ENCODE data around the gene ZNF549. TPM values are rescaled to one million over a fixed set of nuclear protein-coding genes. Genes with fewer than 3 reads are reported as not detected.
A peak's percentile ranks its signal among the peaks of the same experiment; 100 is the strongest.

The ZNF549 gene
- total and polyA plus RNA-seq, 4 experiments from 2014 or later = 8.0 to 21.8 (median 14.8) TPM

GRCh38 chr19:57560049-57560491, 32.9 kb downstream of the ZNF549 start:
- peak overlapping the region; percentile 91 to 99 (median 98) for H3K4me3 Mint-ChIP-seq
- Histone ChIP-seq H3K4me1 (ENCODE audit: insufficient read depth, low read length) (peaks cover 22% of the 10 kb centered on the region), H3K27ac (ENCODE audit: low read depth, low read length) (peak overlapping the region; percentile 63), H3K9me3 (ENCODE audit: control insufficient read depth in 1 of 2, low read length in 2 of 2) (peaks cover 0 to 3% of the 10 kb centered on the region in 2 donors), H3K27me3 (ENCODE audit: insufficient read depth, low read length) (no peaks in the 10 kb centered on the region), H3K36me3 (ENCODE audit: insufficient read depth, low read length) (peaks cover 13% of the 10 kb centered on the region), H3K4me3 (ENCODE audit: low read length in 2 of 2) (peak overlapping the region; percentile 37 to 84)
- peaks cover 46 to 47% of the 10 kb centered on the region in 2 donors for H3K36me3 Mint-ChIP-seq
- H3K27ac Mint-ChIP-seq = peak overlapping the region; percentile 70 to 97 (median 95)
- intact Hi-C loops (cut with micrococcal nuclease) = loop anchor here (10.0 kb wide), 1 partner anchor 455 kb away; no protein-coding TSS in a partner anchor
- ChIA-PET CTCF (ENCODE audit: partially characterized antibody) (no interaction called here), POLR2A (ENCODE audit: partially characterized antibody) (interaction anchor here (0.9 to 1.9 kb wide), 2 partner anchors 33 to 125 kb away, joined by 3 to 5 read pairs (median 3); partner anchors contain the start of genes ZNF549 and ZNF749)
- peaks cover 2 to 54% (median 46%) of the 10 kb centered on the region in 8 donors for H3K9me3 Mint-ChIP-seq
- H3K27me3 Mint-ChIP-seq = peaks cover 0 to 1% of the 10 kb centered on the region in 2 donors
- H3K4me1 Mint-ChIP-seq = peaks cover 20 to 42% (median 29%) of the 10 kb centered on the region in 4 donors
- no peak for DNase-seq

- DNase-seq = no peak
- H3K4me1 Mint-ChIP-seq = peaks cover 11 to 24% (median 18%) of the 10 kb centered on the region in 4 donors
- CTCF ChIA-PET (ENCODE audit: partially characterized antibody) = no interaction called here
- H3K9me3 Mint-ChIP-seq = peaks cover 3 to 80% (median 72%) of the 10 kb centered on the region in 8 donors
- no peak overlapping the region for H3K4me3 ChIP-seq (ENCODE audit: low read length in 2 of 2)
- intact Hi-C loops (cut with micrococcal nuclease) = loop anchor here (10.0 kb wide), 1 partner anchor 459 kb away; no protein-coding TSS in a partner anchor
- H3K27me3 Mint-ChIP-seq = peaks cover 0 to 1% of the 10 kb centered on the region in 2 donors
- H3K27ac ChIP-seq (ENCODE audit: low read depth, low read length) = no peak overlapping the region
- POLR2A ChIA-PET (ENCODE audit: partially characterized antibody) = no interaction called here
- H3K4me3 Mint-ChIP-seq = no peak overlapping the region
- H3K9me3 ChIP-seq (ENCODE audit: control insufficient read depth in 1 of 2, low read length in 2 of 2) = peaks cover 11 to 35% of the 10 kb centered on the region in 2 donors
- H3K36me3 Mint-ChIP-seq = peaks cover 27 to 37% of the 10 kb centered on the region in 2 donors
- no peaks in the 10 kb centered on the region for H3K27me3 ChIP-seq (ENCODE audit: insufficient read depth, low read length)
- no peak overlapping the region for H3K27ac Mint-ChIP-seq
- H3K36me3 ChIP-seq (ENCODE audit: insufficient read depth, low read length) = no peaks in the 10 kb centered on the region
- H3K4me1 ChIP-seq (ENCODE audit: insufficient read depth, low read length) = peaks cover 13% of the 10 kb centered on the region
Measured at GRCh38 chr19:57563547-57563946, 36.4 kb downstream of the ZNF549 start.

- Mint-ChIP-seq H3K9me3 (peaks cover 0 to 96% (median 90%) of the 10 kb centered on the region in 8 donors), H3K4me3 (no peak overlapping the region), H3K27me3 (no peaks in the 10 kb centered on the region), H3K27ac (no peak overlapping the region), H3K36me3 (peaks cover 15 to 35% of the 10 kb centered on the region in 2 donors), H3K4me1 (no peaks in the 10 kb centered on the region)
- no peaks in the 10 kb centered on the region for H3K27me3 ChIP-seq (ENCODE audit: insufficient read depth, low read length)
- no peak overlapping the region for H3K27ac ChIP-seq (ENCODE audit: low read depth, low read length)
- no peaks in the 10 kb centered on the region for H3K36me3 ChIP-seq (ENCODE audit: insufficient read depth, low read length)
- no peaks in the 10 kb centered on the region for H3K4me1 ChIP-seq (ENCODE audit: insufficient read depth, low read length)
- H3K4me3 ChIP-seq (ENCODE audit: low read length in 2 of 2) = no peak overlapping the region
- peaks cover 11 to 60% of the 10 kb centered on the region in 2 donors for H3K9me3 ChIP-seq (ENCODE audit: control insufficient read depth in 1 of 2, low read length in 2 of 2)
- POLR2A ChIA-PET (ENCODE audit: partially characterized antibody) = no interaction called here
- CTCF ChIA-PET (ENCODE audit: partially characterized antibody) = no interaction called here
- intact Hi-C loops (cut with micrococcal nuclease) = loop anchor here (10.0 kb wide), 1 partner anchor 462 kb away; no protein-coding TSS in a partner anchor
- no peak for DNase-seq
Measured at GRCh38 chr19:57566396-57567265, 39.5 kb downstream of the ZNF549 start.

- no peak overlapping the region for H3K4me3 Mint-ChIP-seq
- no peaks in the 10 kb centered on the region for H3K4me1 Mint-ChIP-seq
- no peak overlapping the region for H3K27ac Mint-ChIP-seq
- H3K36me3 Mint-ChIP-seq = peaks cover 42 to 63% of the 10 kb centered on the region in 2 donors
- H3K27ac ChIP-seq (ENCODE audit: low read depth, low read length) = no peak overlapping the region
- peaks cover 0 to 97% (median 92%) of the 10 kb centered on the region in 8 donors for H3K9me3 Mint-ChIP-seq
- CTCF ChIA-PET (ENCODE audit: partially characterized antibody) = no interaction called here
- H3K4me1 ChIP-seq (ENCODE audit: insufficient read depth, low read length) = no peaks in the 10 kb centered on the region
- no peak overlapping the region for H3K4me3 ChIP-seq (ENCODE audit: low read length in 2 of 2)
- no peaks in the 10 kb centered on the region for H3K27me3 ChIP-seq (ENCODE audit: insufficient read depth, low read length)
- no peaks in the 10 kb centered on the region for H3K27me3 Mint-ChIP-seq
- no peak for DNase-seq
- H3K36me3 ChIP-seq (ENCODE audit: insufficient read depth, low read length) = peaks cover 31% of the 10 kb centered on the region
- intact Hi-C loops (cut with micrococcal nuclease) = no loop called here
- peaks cover 5 to 91% of the 10 kb centered on the region in 2 donors for H3K9me3 ChIP-seq (ENCODE audit: control insufficient read depth in 1 of 2, low read length in 2 of 2)
- POLR2A ChIA-PET (ENCODE audit: partially characterized antibody) = no interaction called here
Measured at GRCh38 chr19:57570707-57571106, 43.6 kb downstream of the ZNF549 start.

GRCh38 chr19:57572415-57572947, 45.3 kb downstream of the ZNF549 start:
- Histone ChIP-seq H3K36me3 (ENCODE audit: insufficient read depth, low read length) (peaks cover 39% of the 10 kb centered on the region), H3K9me3 (ENCODE audit: control insufficient read depth in 1 of 2, low read length in 2 of 2) (peaks cover 2 to 84% of the 10 kb centered on the region in 2 donors), H3K27ac (ENCODE audit: low read depth, low read length) (no peak overlapping the region), H3K4me3 (ENCODE audit: low read length in 2 of 2) (no peak overlapping the region), H3K4me1 (ENCODE audit: insufficient read depth, low read length) (peaks cover 2% of the 10 kb centered on the region), H3K27me3 (ENCODE audit: insufficient read depth, low read length) (no peaks in the 10 kb centered on the region)
- Mint-ChIP-seq H3K27me3 (no peaks in the 10 kb centered on the region), H3K9me3 (peaks cover 7 to 94% (median 92%) of the 10 kb centered on the region in 8 donors), H3K4me3 (no peak overlapping the region), H3K36me3 (peaks cover 56 to 73% of the 10 kb centered on the region in 2 donors), H3K4me1 (peaks cover 4 to 11% (median 8%) of the 10 kb centered on the region in 4 donors), H3K27ac (no peak overlapping the region)
- POLR2A ChIA-PET (ENCODE audit: partially characterized antibody) = no interaction called here
- CTCF ChIA-PET (ENCODE audit: partially characterized antibody) = no interaction called here
- intact Hi-C loops (cut with micrococcal nuclease) = no loop called here
- DNase-seq = no peak

- DNase-seq = no peak
- H3K4me1 ChIP-seq (ENCODE audit: insufficient read depth, low read length) = peaks cover 17% of the 10 kb centered on the region
- peaks cover 39% of the 10 kb centered on the region for H3K36me3 ChIP-seq (ENCODE audit: insufficient read depth, low read length)
- H3K27me3 ChIP-seq (ENCODE audit: insufficient read depth, low read length) = no peaks in the 10 kb centered on the region
- Mint-ChIP-seq H3K4me3 (peak overlapping the region in 6 of 8 donors; percentile 29 to 67 (median 57)), H3K27me3 (no peaks in the 10 kb centered on the region), H3K4me1 (peaks cover 17 to 34% (median 19%) of the 10 kb centered on the region in 4 donors), H3K27ac (peak overlapping the region in 2 of 7 donors; percentile 37 to 47), H3K36me3 (peaks cover 65 to 66% of the 10 kb centered on the region in 2 donors), H3K9me3 (peaks cover 7 to 78% (median 71%) of the 10 kb centered on the region in 8 donors)
- ChIA-PET CTCF (ENCODE audit: partially characterized antibody) (no interaction called here), POLR2A (ENCODE audit: partially characterized antibody) (interaction anchor here (0.6 to 1.0 kb wide), 2 partner anchors 170 to 405 kb away, joined by 3 read pairs; partner anchors contain the start of gene ZNF776)
- no peak overlapping the region for H3K27ac ChIP-seq (ENCODE audit: low read depth, low read length)
- H3K9me3 ChIP-seq (ENCODE audit: control insufficient read depth in 1 of 2, low read length in 2 of 2) = peaks cover 0 to 50% of the 10 kb centered on the region in 2 donors
- intact Hi-C loops (cut with micrococcal nuclease) = no loop called here
- no peak overlapping the region for H3K4me3 ChIP-seq (ENCODE audit: low read length in 2 of 2)
Measured at GRCh38 chr19:57576661-57577060, 49.5 kb downstream of the ZNF549 start.

Data from CD4-positive, alpha-beta memory T cell (primary cell).